Neural progenitor cell (in vitro differentiated cells): ENCODE data around the gene SDK2. TPM values are rescaled to one million over a fixed set of nuclear protein-coding genes. Genes with fewer than 3 reads are reported as not detected.

Experiments used
- DNase-seq: peaks from one replicate; pipeline ENCODE4 v3.0.0-alpha.2; 2016; ENCODE audit warnings: low spot score
- H2AFZ ChIP-seq: fragments of 200-600 bp; sonication (generic); replicated peaks from 2 replicates; pipeline ENCODE4 v1.6.1; 2016; ENCODE audit warnings: antibody characterized with exemption
- H3F3A ChIP-seq: fragments of 200-600 bp; sonication (generic); 2 replicates; pipeline ENCODE4 v1.6.1; 2016; ENCODE audit warnings: antibody characterized with exemption, low read depth
- H3K27ac ChIP-seq: fragments of 200-600 bp; sonication (generic); 2 replicates; pipeline ENCODE4 v1.5.1; 2016; ENCODE audit warnings: mild to moderate bottlenecking
- H3K27me3 ChIP-seq: fragments of 200-600 bp; sonication (generic); 2 replicates; pipeline ENCODE4 v1.6.1; 2016; ENCODE audit warnings: mild to moderate bottlenecking, moderate library complexity
- H3K36me3 ChIP-seq: fragments of 200-600 bp; sonication (generic); 2 replicates; pipeline ENCODE4 v1.5.1; 2016
- H3K4me1 ChIP-seq: fragments of 200-600 bp; sonication (generic); 2 replicates; pipeline ENCODE4 v1.6.1; 2016; ENCODE audit warnings: mixed run types
- H3K4me2 ChIP-seq: fragments of 200-600 bp; sonication (generic); 2 replicates; pipeline ENCODE4 v1.6.1; 2016
- H3K4me3 ChIP-seq: fragments of 200-600 bp; sonication (generic); 2 replicates; pipeline ENCODE4 v1.5.1; 2016
- H3K79me2 ChIP-seq: fragments of 200-600 bp; sonication (generic); 2 replicates; pipeline ENCODE4 v1.6.1; 2016; ENCODE audit warnings: low read depth
- H3K9ac ChIP-seq: fragments of 200-600 bp; sonication (generic); 2 replicates; pipeline ENCODE4 v1.6.1; 2016
- H3K9me3 ChIP-seq: fragments of 200-600 bp; sonication (generic); 2 replicates; pipeline ENCODE4 v1.5.1; 2016; ENCODE audit warnings: low read depth
- H4K20me1 ChIP-seq: fragments of 200-600 bp; sonication (generic); 2 replicates; pipeline ENCODE4 v1.6.1; 2016; ENCODE audit warnings: low read depth
- H3K27ac Mint-ChIP-seq: 3 replicates; pipeline ENCODE4 v1.8.0; 2021; ENCODE audit warnings: mixed read lengths
- H3K27me3 Mint-ChIP-seq: 2 replicates; pipeline ENCODE4 v1.8.0; 2022; ENCODE audit warnings: low read depth, mild to moderate bottlenecking, inconsistent platforms, moderate library complexity, mixed read lengths; ENCODE audit not compliant: insufficient read depth
- H3K36me3 Mint-ChIP-seq: 3 replicates; pipeline ENCODE4 v1.8.0; 2021; ENCODE audit warnings: mixed read lengths
- H3K4me1 Mint-ChIP-seq: 3 replicates; pipeline ENCODE4 v1.8.0; 2021; ENCODE audit warnings: mixed read lengths
- H3K4me3 Mint-ChIP-seq: 3 replicates; pipeline ENCODE4 v1.8.0; 2021; ENCODE audit warnings: mild to moderate bottlenecking, moderate library complexity, mixed read lengths
- H3K9me3 Mint-ChIP-seq: 3 replicates; pipeline ENCODE4 v1.8.0; 2020; ENCODE audit warnings: mixed read lengths
- EZH2 ChIP-seq: fragments of 200-600 bp; sonication (generic); IDR thresholded peaks from 2 replicates; pipeline ENCODE4 v1.6.1; 2017; ENCODE audit warnings: antibody characterized with exemption, mild to moderate bottlenecking, moderate library complexity
- EZH2phosphoT487 ChIP-seq: fragments of 200-600 bp; sonication (generic); IDR thresholded peaks from 2 replicates; pipeline ENCODE4 v1.6.1; 2017; ENCODE audit warnings: antibody characterized with exemption
- total RNA-seq: library from RNA; depleted of rRNA; stranded (reverse); fragments of >200 nt; gene quantifications from 2 replicates; pipeline ENCODE4 v1.2.3, GENCODE V29; 2015; ENCODE audit warnings: low replicate concordance
- TF ChIP-seq, protein P1 (sequence below): fragments of 200-600 bp; sonication (generic); IDR thresholded peaks from 2 replicates; pipeline ENCODE4 v1.5.1; 2017; ENCODE audit warnings: antibody characterized with exemption, mild to moderate bottlenecking

SDK2 gene
- total RNA-seq, 1 donor from 2014 or later: 15.3 TPM

GRCh38 chr17:73338566-73339197 is 305.6 kb downstream of the SDK2 start:
- Histone ChIP-seq H3K4me2 (no peak overlapping the region), H3K79me2 (no peaks in the 10 kb centered on the region), H3K4me3 (no peak overlapping the region), H3K27ac (no peak overlapping the region), H2AFZ (no peak overlapping the region), H3K27me3 (no peaks in the 10 kb centered on the region), H3F3A (peaks cover 34% of the 10 kb centered on the region), H3K9me3 (no peaks in the 10 kb centered on the region), H3K36me3 (no peaks in the 10 kb centered on the region), H3K4me1 (peaks cover 28% of the 10 kb centered on the region), H3K9ac (no peak overlapping the region), H4K20me1 (peaks cover 15% of the 10 kb centered on the region)
- H3K27me3 Mint-ChIP-seq: peaks cover 13% of the 10 kb centered on the region
- H3K9me3 Mint-ChIP-seq: no peaks in the 10 kb centered on the region
- no peak for TF ChIP-seq EZH2phosphoT487
- TF ChIP-seq, protein P1, sequence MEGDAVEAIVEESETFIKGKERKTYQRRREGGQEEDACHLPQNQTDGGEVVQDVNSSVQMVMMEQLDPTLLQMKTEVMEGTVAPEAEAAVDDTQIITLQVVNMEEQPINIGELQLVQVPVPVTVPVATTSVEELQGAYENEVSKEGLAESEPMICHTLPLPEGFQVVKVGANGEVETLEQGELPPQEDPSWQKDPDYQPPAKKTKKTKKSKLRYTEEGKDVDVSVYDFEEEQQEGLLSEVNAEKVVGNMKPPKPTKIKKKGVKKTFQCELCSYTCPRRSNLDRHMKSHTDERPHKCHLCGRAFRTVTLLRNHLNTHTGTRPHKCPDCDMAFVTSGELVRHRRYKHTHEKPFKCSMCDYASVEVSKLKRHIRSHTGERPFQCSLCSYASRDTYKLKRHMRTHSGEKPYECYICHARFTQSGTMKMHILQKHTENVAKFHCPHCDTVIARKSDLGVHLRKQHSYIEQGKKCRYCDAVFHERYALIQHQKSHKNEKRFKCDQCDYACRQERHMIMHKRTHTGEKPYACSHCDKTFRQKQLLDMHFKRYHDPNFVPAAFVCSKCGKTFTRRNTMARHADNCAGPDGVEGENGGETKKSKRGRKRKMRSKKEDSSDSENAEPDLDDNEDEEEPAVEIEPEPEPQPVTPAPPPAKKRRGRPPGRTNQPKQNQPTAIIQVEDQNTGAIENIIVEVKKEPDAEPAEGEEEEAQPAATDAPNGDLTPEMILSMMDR: no peak
- no peak for TF ChIP-seq EZH2
- peaks cover 24% of the 10 kb centered on the region for H3K36me3 Mint-ChIP-seq
- H3K4me1 Mint-ChIP-seq: peaks cover 65% of the 10 kb centered on the region
- H3K27ac Mint-ChIP-seq: peak overlapping the region; percentile 33
- no peak overlapping the region for H3K4me3 Mint-ChIP-seq
- DNase-seq: no peak

DNA sequence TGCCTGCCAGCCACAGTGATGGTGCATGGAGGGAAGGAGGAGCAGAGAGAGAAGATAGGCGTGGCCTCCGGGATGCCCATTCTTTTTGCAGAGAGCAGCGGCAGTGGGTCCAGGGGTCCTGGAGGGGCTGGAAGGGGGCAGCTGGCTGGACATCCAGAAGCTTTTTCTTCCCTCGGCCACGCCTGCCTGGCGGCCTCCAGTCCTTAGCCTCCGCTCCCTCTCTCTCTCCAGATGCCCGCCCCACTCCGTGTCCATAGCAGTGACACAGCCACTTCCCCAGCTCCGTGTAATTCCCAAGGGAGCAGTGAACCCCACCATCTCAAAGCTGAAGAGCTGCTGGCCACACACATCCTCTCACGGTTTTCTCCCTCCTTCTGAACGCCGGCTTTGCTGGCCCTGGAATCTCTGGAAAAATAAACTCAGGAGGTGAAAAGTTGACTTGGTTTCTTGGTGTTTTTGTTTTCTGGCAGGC is 306.2 kb downstream of the SDK2 start:
- Histone ChIP-seq H4K20me1 (peaks cover 15% of the 10 kb centered on the region), H3K9ac (no peak overlapping the region), H3K4me1 (peaks cover 26% of the 10 kb centered on the region), H3K36me3 (no peaks in the 10 kb centered on the region), H3K27ac (no peak overlapping the region), H3K79me2 (no peaks in the 10 kb centered on the region), H3K4me2 (no peak overlapping the region), H3K9me3 (no peaks in the 10 kb centered on the region), H3K4me3 (no peak overlapping the region), H2AFZ (no peak overlapping the region), H3K27me3 (no peaks in the 10 kb centered on the region), H3F3A (peaks cover 32% of the 10 kb centered on the region)
- peaks cover 24% of the 10 kb centered on the region for H3K36me3 Mint-ChIP-seq
- no peak overlapping the region for H3K4me3 Mint-ChIP-seq
- no peaks in the 10 kb centered on the region for H3K9me3 Mint-ChIP-seq
- H3K27ac Mint-ChIP-seq: no peak overlapping the region
- peaks cover 13% of the 10 kb centered on the region for H3K27me3 Mint-ChIP-seq
- TF ChIP-seq, protein P1: no peak
- TF ChIP-seq EZH2 (no peak), EZH2phosphoT487 (no peak)
- no peak for DNase-seq
- H3K4me1 Mint-ChIP-seq: peaks cover 59% of the 10 kb centered on the region

DNA sequence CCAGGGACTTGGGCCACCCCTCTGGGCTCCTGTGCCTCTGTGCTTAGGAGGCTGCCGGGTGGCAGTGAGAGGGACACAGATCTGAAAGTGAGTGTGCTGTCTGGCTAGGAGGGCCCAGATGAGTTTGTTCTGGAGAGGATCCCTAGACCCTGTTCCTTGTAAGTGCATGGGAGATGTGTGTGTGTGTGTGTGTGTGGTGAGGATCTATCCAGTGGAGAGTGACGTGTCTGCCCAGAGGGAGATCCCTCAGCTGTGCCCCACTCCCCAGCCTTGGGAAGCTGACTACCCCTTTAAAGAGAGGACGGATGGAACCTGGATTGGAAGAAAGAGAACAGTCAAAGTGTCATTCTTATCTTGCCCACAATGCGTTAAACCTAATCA is 306.9 kb downstream of the SDK2 start:
- H3K9ac ChIP-seq: no peak overlapping the region
- H4K20me1 ChIP-seq: peaks cover 8% of the 10 kb centered on the region
- TF ChIP-seq, protein P1: no peak
- TF ChIP-seq EZH2phosphoT487 (no peak), EZH2 (no peak)
- H3K4me3 ChIP-seq: no peak overlapping the region
- no peak overlapping the region for H3K27ac ChIP-seq
- peaks cover 18% of the 10 kb centered on the region for H3K4me1 ChIP-seq
- no peak overlapping the region for H2AFZ ChIP-seq
- H3K4me1 Mint-ChIP-seq: peaks cover 51% of the 10 kb centered on the region
- H3F3A ChIP-seq: peaks cover 24% of the 10 kb centered on the region
- no peaks in the 10 kb centered on the region for H3K9me3 ChIP-seq
- peak overlapping the region; percentile 58 for H3K27ac Mint-ChIP-seq
- H3K27me3 Mint-ChIP-seq: peaks cover 11% of the 10 kb centered on the region
- peaks cover 24% of the 10 kb centered on the region for H3K36me3 Mint-ChIP-seq
- no peaks in the 10 kb centered on the region for H3K79me2 ChIP-seq
- DNase-seq: no peak
- no peaks in the 10 kb centered on the region for H3K27me3 ChIP-seq
- H3K4me3 Mint-ChIP-seq: no peak overlapping the region
- H3K36me3 ChIP-seq: no peaks in the 10 kb centered on the region
- no peak overlapping the region for H3K4me2 ChIP-seq
- no peaks in the 10 kb centered on the region for H3K9me3 Mint-ChIP-seq
